SU-DHL-6 (cell line): ENCODE results near the gene PHTF1.

Experiments used
- CTCF ChIP-seq: fragments of 200-600 bp; sonication (generic); IDR thresholded peaks from one replicate; pipeline ENCODE4 v1.5.1; 2017; ENCODE audit warnings: antibody characterized with exemption, mild to moderate bottlenecking, low read length, moderate library complexity; ENCODE audit not compliant: insufficient read depth, poor library complexity, severe bottlenecking
- EZH2phosphoT487 ChIP-seq: fragments of 200-600 bp; sonication (generic), shearing (Covaris generic); conservative IDR thresholded peaks from 2 replicates; pipeline ENCODE4 v1.6.1; 2018; ENCODE audit warnings: mild to moderate bottlenecking, antibody characterized with exemption, low read length, moderate library complexity, mixed read lengths

GRCh38 chr1:113805256-113805531, 45.9 kb upstream of the PHTF1 start:
- no peak for TF ChIP-seq CTCF
- TF ChIP-seq EZH2phosphoT487, result no peak
